Measurements from ENCODE around the gene RASGEF1B.

RASGEF1B gene

GRCh38 chr4:81472281-81473182 is 825 bp upstream of the RASGEF1B start:
- TF ChIP-seq EZH2phosphoT487 (conservative IDR thresholded peaks at IDR 0.05; ENCODE audit: low read length) (no peak), CTCF (IDR thresholded peaks at IDR 0.05; ENCODE audit: insufficient read depth, low read length, poor library complexity, severe bottlenecking) (peak; percentile 38)
- Histone ChIP-seq H3K9ac (ENCODE audit: low read length) (peak overlapping the region; percentile 74), H3K27me3 (ENCODE audit: low read length) (no peaks in the 10 kb centered on the region), H3K9me2 (replicated peaks; ENCODE audit: insufficient read depth, low read length) (no peaks in the 10 kb centered on the region), H3K79me2 (ENCODE audit: insufficient read depth, low read length) (peaks cover 40% of the 10 kb centered on the region), H3F3A (ENCODE audit: insufficient read depth) (peaks cover 10% of the 10 kb centered on the region), H3K4me2 (ENCODE audit: low read depth, low read length, poor library complexity, severe bottlenecking) (peak overlapping the region; percentile 91), H4K20me1 (ENCODE audit: low read depth, low read length) (no peaks in the 10 kb centered on the region), H2AFZ (ENCODE audit: low read depth, low read length, severe bottlenecking) (peak overlapping the region; percentile 4), H3K36me3 (ENCODE audit: low read length) (no peaks in the 10 kb centered on the region), H3K9me3 (ENCODE audit: insufficient read depth, low read length) (no peaks in the 10 kb centered on the region), H3K4me3 (ENCODE audit: insufficient read depth, low read length, poor library complexity, severe bottlenecking) (peak overlapping the region; percentile 52), H3K27ac (ENCODE audit: low read depth, low read length) (peak overlapping the region; percentile 92)

- Histone ChIP-seq H3K27ac (ENCODE audit: low read depth, low read length) (peak overlapping the region; percentile 92), H3K4me3 (ENCODE audit: insufficient read depth, low read length, poor library complexity, severe bottlenecking) (peak overlapping the region; percentile 79), H2AFZ (ENCODE audit: low read depth, low read length, severe bottlenecking) (no peak overlapping the region)
Observed at GRCh38 chr4:81471298-81471587, 464 bp downstream of the RASGEF1B start.

GRCh38 chr4:81470456-81471297 is 1.0 kb downstream of the RASGEF1B start:
- Histone ChIP-seq H3K27ac (ENCODE audit: low read depth, low read length) (peak overlapping the region; percentile 92), H2AFZ (ENCODE audit: low read depth, low read length, severe bottlenecking) (no peak overlapping the region), H3K9me3 (ENCODE audit: insufficient read depth, low read length) (no peaks in the 10 kb centered on the region), H3K9ac (ENCODE audit: low read length) (peak overlapping the region; percentile 74), H3F3A (ENCODE audit: insufficient read depth) (peaks cover 10% of the 10 kb centered on the region), H3K4me3 (ENCODE audit: insufficient read depth, low read length, poor library complexity, severe bottlenecking) (peak overlapping the region; percentile 79), H3K9me2 (replicated peaks; ENCODE audit: insufficient read depth, low read length) (no peaks in the 10 kb centered on the region), H4K20me1 (ENCODE audit: low read depth, low read length) (0 out of 2 replicates have a peak, but pooled peaks cover 2% of the 10 kb centered on the region), H3K4me2 (ENCODE audit: low read depth, low read length, poor library complexity, severe bottlenecking) (peak overlapping the region; percentile 82), H3K36me3 (ENCODE audit: low read length) (no peaks in the 10 kb centered on the region), H3K27me3 (ENCODE audit: low read length) (no peaks in the 10 kb centered on the region), H3K79me2 (ENCODE audit: insufficient read depth, low read length) (peaks cover 58% of the 10 kb centered on the region)
- TF ChIP-seq CTCF (IDR thresholded peaks at IDR 0.05; ENCODE audit: insufficient read depth, low read length, poor library complexity, severe bottlenecking) (peak; percentile 10), EZH2phosphoT487 (conservative IDR thresholded peaks at IDR 0.05; ENCODE audit: low read length) (no peak)

More at GRCh38 chr4:81471298-81471587, 464 bp downstream of the RASGEF1B start:
- Histone ChIP-seq H3K36me3 (ENCODE audit: low read length) (no peaks in the 10 kb centered on the region), H3F3A (ENCODE audit: insufficient read depth) (peaks cover 10% of the 10 kb centered on the region), H3K9me2 (replicated peaks; ENCODE audit: insufficient read depth, low read length) (no peaks in the 10 kb centered on the region), H4K20me1 (ENCODE audit: low read depth, low read length) (0 out of 2 replicates have a peak, but pooled peaks cover 2% of the 10 kb centered on the region), H3K27me3 (ENCODE audit: low read length) (no peaks in the 10 kb centered on the region), H3K9ac (ENCODE audit: low read length) (peak overlapping the region; percentile 74), H3K79me2 (ENCODE audit: insufficient read depth, low read length) (peaks cover 53% of the 10 kb centered on the region), H3K9me3 (ENCODE audit: insufficient read depth, low read length) (no peaks in the 10 kb centered on the region), H3K4me2 (ENCODE audit: low read depth, low read length, poor library complexity, severe bottlenecking) (peak overlapping the region; percentile 82)
- TF ChIP-seq EZH2phosphoT487 (conservative IDR thresholded peaks at IDR 0.05; ENCODE audit: low read length) (no peak), CTCF (IDR thresholded peaks at IDR 0.05; ENCODE audit: insufficient read depth, low read length, poor library complexity, severe bottlenecking) (no peak)
